NCI-H2081 treated with DMSO at 0.1 percent for 48 hours (cell line): ENCODE measurements around the gene CDS2.

Experiments used
- DNase-seq: peaks from one replicate; lab custom pipeline; 2025; lab: John Stamatoyannopoulos, UW

The CDS2 gene

GRCh38 chr20:5153612-5154542 lies 27.1 kb downstream of the CDS2 start:
- DNase-seq: no peak

- DNase-seq: no peak
Observed at GRCh38 chr20:5154543-5154925, 27.7 kb downstream of the CDS2 start.

- no peak for DNase-seq
Observed at GRCh38 chr20:5155404-5155803, 28.6 kb downstream of the CDS2 start.

- DNase-seq: no peak
Observed at GRCh38 chr20:5156675-5157448, 30.1 kb downstream of the CDS2 start.

- no peak for DNase-seq
Observed at GRCh38 chr20:5159928-5160327, 33.1 kb downstream of the CDS2 start.

GRCh38 chr20:5160882-5161281 lies 34.1 kb downstream of the CDS2 start:
- no peak for DNase-seq

GRCh38 chr20:5161536-5162164 lies 34.8 kb downstream of the CDS2 start:
- no peak for DNase-seq

GRCh38 chr20:5164645-5165625 lies 38.1 kb downstream of the CDS2 start:
- no peak for DNase-seq

GRCh38 chr20:5168651-5169396 lies 42.0 kb downstream of the CDS2 start:
- DNase-seq: no peak

GRCh38 chr20:5170341-5170740 lies 43.5 kb downstream of the CDS2 start:
- DNase-seq: no peak

- DNase-seq: peak; percentile 13
Observed at GRCh38 chr20:5171064-5171789, 44.4 kb downstream of the CDS2 start.

- DNase-seq: no peak
Observed at GRCh38 chr20:5171790-5172164, 45.0 kb downstream of the CDS2 start.

GRCh38 chr20:5172167-5172601 lies 45.4 kb downstream of the CDS2 start:
- DNase-seq: no peak

- DNase-seq: no peak
Observed at GRCh38 chr20:5172903-5173463, 46.2 kb downstream of the CDS2 start.

GRCh38 chr20:5173751-5174150 lies 46.9 kb downstream of the CDS2 start:
- no peak for DNase-seq

GRCh38 chr20:5177071-5177470 lies 50.3 kb downstream of the CDS2 start:
- DNase-seq: no peak

- DNase-seq: no peak
Observed at GRCh38 chr20:5178046-5178445, 51.2 kb downstream of the CDS2 start.

GRCh38 chr20:5180421-5180820 lies 53.6 kb downstream of the CDS2 start:
- DNase-seq: no peak

- DNase-seq: no peak
Observed at GRCh38 chr20:5180933-5181332, 54.1 kb downstream of the CDS2 start.

GRCh38 chr20:5181492-5181891 lies 54.7 kb downstream of the CDS2 start:
- DNase-seq: no peak
